Lower leg skin (tissue), 3 donors: ENCODE data around the gene SLC46A3.

ENCODE experiments used
- POLR2A ChIP-seq, 2 donors: fragments of 450-650 bp; IDR thresholded peaks; one replicate each; pipeline ENCODE4 v1.6.1; 2016 to 2017; ENCODE audit warnings: antibody characterized with exemption in 2 of 2, mild to moderate bottlenecking in 1 of 2, moderate library complexity in 1 of 2
- TF ChIP-seq, protein P1 (sequence below), 3 donors: fragments of 450-650 bp; IDR thresholded peaks; one replicate each; pipeline ENCODE4 v1.5.1; 2016; ENCODE audit warnings: antibody characterized with exemption in 3 of 3, mild to moderate bottlenecking in 3 of 3, moderate library complexity in 2 of 3

DNA sequence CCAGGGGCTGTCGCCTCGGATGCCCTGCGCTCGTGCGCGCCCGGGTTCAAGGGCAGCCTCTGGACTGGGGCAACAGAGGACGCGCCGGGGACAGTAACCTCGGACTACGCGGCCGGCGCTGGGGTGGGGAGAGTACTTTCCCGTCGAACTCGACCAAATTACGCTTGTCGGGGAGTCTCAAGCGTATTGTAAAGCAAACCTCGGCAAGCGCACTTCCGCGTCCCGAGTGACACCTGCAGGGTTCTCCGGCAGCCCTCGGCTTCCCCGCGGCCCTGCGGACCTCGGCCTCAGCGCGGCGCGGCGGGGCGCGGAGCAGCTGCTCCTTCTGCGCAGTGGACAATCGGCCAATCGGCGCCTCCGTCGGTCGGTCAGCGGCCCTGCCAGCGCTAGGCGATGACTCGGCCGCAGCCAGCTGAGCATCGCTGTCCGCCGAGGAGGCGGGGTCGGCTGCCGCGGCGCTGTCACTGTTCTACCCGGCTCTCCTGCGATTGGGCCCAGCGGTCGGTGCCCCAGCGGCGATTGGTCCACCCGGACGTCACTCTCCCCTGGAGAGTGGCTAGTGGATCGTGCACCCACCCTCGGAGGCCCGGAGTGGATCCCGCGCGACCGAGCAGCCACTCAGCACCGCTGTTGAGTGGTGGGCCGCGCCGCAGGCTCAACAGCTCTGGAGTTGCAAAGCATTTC, at the start of gene SLC46A3:
- TF ChIP-seq, protein P1, sequence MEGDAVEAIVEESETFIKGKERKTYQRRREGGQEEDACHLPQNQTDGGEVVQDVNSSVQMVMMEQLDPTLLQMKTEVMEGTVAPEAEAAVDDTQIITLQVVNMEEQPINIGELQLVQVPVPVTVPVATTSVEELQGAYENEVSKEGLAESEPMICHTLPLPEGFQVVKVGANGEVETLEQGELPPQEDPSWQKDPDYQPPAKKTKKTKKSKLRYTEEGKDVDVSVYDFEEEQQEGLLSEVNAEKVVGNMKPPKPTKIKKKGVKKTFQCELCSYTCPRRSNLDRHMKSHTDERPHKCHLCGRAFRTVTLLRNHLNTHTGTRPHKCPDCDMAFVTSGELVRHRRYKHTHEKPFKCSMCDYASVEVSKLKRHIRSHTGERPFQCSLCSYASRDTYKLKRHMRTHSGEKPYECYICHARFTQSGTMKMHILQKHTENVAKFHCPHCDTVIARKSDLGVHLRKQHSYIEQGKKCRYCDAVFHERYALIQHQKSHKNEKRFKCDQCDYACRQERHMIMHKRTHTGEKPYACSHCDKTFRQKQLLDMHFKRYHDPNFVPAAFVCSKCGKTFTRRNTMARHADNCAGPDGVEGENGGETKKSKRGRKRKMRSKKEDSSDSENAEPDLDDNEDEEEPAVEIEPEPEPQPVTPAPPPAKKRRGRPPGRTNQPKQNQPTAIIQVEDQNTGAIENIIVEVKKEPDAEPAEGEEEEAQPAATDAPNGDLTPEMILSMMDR (IDR thresholded peaks at IDR 0.05), result no peak
- TF ChIP-seq POLR2A (IDR thresholded peaks at IDR 0.05), result peak in 1 of 2 donors; percentile 18
